ENCODE results near the gene IGFBP1. TPM values are rescaled to one million over a fixed set of nuclear protein-coding genes. Genes with fewer than 3 reads are reported as not detected.

Gene IGFBP1
- total RNA-seq, 2 donors from 2014 or later, result not detected

DNA sequence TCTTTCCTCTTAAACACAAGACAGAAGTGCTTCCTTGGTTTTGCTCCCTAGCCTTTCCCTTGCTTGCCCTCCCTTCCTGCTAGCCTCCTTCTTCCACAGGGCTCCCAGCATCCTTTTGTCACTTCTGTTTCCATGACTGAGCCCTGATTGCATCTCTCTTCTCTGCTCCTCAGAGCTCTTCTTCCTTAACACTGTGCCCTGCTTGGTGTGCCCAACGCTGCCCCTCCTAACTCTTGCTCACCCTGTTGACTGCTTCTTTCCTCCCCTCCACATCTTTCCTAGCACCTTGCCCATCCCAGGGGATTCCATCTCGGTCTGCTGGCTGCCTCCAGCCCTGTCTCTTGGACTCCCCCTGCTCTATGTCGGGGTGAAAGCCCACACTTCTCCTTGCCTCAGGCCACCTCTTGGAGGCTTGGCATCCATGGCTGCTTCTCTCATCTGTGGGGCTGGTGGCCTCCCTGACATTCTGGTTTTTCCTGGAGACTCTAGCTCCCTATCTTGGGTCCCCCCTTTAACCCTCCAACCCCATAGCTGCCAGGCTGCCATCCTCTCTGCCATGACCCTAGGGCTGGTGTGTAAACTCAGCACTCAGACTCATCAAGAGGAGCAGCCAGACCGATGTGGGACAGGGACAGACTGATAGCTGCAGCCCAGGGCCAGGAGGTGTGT is 5.8 kb downstream of the IGFBP1 start:
- ATAC-seq, result no peak
- intact Hi-C loops (cut with DNase I, micrococcal nuclease), result no loop called here
- DNase-seq, result no peak

GRCh38 chr7:45894665-45895062 is 6.4 kb downstream of the IGFBP1 start:
- no peak for ATAC-seq
- intact Hi-C loops (cut with DNase I, micrococcal nuclease), result no loop called here
- DNase-seq, result no peak

- ATAC-seq (no peak), DNase-seq (no peak)
- intact Hi-C loops (cut with DNase I, micrococcal nuclease), result no loop called here
Measured at GRCh38 chr7:45897042-45897690, 8.9 kb downstream of the IGFBP1 start.

GRCh38 chr7:45898222-45898621 is 9.9 kb downstream of the IGFBP1 start:
- DNase-seq, result no peak
- ATAC-seq, result no peak
- intact Hi-C loops (cut with DNase I, micrococcal nuclease), result no loop called here

DNA sequence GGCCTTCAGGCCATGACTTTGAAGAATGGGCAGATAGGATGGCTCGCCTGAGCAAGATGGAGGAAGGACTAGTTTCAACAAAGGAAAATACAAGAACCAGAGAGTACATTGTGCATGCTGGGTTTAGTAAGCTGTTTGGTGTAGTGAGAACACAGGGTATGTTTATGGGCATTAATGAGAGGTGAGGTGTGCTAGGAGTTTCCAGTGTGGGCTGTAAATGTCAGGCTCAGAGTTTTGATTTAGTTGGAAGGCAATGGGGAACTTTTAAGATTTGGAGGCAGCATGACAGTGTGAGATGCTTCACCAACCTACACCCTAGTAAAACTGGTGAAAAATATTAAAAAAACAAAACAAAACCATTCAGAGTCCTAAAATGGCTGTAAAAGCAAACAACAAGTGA is 13.3 kb downstream of the IGFBP1 start:
- ATAC-seq, result no peak
- intact Hi-C loops (cut with DNase I, micrococcal nuclease), result no loop called here
- DNase-seq, result no peak

DNA sequence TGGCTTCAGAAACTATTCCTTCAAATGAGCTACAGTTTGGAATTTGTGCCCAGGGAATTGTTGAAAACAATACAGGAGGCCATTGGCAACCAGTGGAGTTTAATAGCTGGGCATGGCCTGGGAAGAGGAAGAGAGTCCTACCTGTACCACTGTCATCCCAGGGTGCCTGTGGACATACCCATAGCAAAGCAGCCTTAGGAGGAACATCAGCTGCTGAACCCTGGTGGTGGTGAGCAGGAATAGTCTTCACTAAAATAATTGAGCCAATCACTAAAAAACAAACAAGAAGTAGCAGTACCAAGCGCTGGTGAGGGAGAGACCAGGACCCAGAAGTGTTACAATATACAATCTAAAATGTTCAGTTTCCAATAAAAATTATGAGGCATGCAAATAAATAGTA is 14.5 kb downstream of the IGFBP1 start:
- no peak for DNase-seq
- ATAC-seq, result no peak
- intact Hi-C loops (cut with DNase I, micrococcal nuclease), result no loop called here

DNA sequence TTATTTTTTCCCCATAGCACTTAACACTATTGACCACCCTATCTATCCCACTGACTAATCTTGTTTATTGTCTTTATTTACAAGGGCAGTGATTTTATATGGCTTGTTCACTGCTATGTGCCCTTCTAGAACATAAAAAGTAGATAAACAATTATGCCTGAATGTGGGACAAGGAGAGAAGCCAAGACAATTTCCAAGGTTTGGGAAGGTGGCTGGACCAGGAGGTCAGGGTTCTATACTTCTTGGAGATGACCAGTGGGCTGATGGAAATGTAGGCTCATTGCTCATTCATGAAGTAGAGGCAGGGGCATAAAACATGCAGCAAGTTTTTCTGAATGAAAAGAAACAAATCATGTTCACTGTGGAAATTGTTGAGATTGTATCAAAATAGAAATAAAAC is 21.3 kb downstream of the IGFBP1 start:
- intact Hi-C loops (cut with DNase I, micrococcal nuclease), result no loop called here
- DNase-seq (no peak), ATAC-seq (no peak)

DNA sequence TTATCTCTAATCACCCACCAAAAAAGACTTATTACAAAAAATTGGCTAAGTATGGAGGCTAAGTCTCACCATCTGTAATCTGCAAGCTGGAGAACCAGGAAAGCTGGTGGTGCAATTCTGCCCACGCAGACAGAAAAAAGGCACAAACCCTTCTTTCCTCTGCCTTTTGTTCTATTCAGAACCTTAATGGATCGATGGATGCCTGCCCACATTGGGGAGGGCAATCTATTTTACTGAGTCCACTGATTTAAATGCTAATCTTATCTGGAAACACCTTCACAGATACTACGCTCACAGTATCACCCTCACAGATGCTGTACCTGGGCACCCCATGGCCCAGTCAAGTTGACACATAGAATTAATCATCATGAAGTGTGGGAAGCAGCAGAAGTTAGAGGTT is 22.6 kb downstream of the IGFBP1 start:
- no peak for ATAC-seq
- DNase-seq, result no peak
- intact Hi-C loops (cut with DNase I, micrococcal nuclease), result loop anchor here in 1 of 2 donors (10.0 kb wide), 1 partner anchor 1344 kb away; no protein-coding TSS in a partner anchor

DNA sequence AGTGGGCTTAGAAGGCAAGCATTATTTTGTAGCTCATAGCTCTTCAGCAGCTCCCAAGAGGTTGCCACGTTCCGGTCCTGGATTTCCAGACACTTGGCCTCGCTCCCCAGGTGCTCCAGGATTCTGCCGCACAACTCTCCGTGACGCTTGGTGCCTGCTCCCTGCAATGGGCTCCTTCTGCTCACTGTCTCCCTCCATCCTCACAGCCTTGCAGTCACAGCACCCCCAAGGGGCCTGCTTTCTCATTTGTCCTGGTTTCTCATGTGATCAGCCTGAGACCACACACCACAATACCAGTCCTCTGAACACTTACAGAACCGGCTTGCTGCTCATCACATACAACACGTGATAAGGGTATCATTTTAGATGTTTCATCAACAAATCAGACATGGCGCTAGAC is 23.0 kb downstream of the IGFBP1 start:
- no peak for ATAC-seq
- intact Hi-C loops (cut with DNase I, micrococcal nuclease), result loop anchor here in 1 of 2 donors (10.0 kb wide), 1 partner anchor 1343 kb away; no protein-coding TSS in a partner anchor
- no peak for DNase-seq

DNA sequence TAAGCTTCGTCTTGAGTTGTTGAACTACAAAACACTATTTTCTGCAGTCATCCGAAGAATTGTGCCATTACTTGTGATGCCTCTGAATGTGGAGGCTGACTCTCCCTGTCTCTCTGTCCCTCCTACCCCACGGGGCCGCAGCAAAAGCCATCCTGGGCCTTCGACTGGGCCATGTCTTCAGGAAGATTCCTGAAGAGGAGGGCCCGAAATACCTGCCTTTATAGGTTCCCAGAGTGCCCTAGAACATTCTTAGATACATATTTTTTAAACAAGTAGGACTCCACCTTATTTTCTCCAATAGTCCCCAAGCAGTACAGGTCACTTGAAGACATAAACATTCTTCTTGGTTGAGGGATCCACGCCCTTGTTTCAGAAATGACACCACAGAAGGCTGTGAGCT is 24.7 kb downstream of the IGFBP1 start:
- DNase-seq, result no peak
- ATAC-seq, result no peak
- intact Hi-C loops (cut with DNase I, micrococcal nuclease), result loop anchor here in 1 of 2 donors (10.0 kb wide), 1 partner anchor 1342 kb away; no protein-coding TSS in a partner anchor

- intact Hi-C loops (cut with DNase I, micrococcal nuclease), result loop anchor here in 1 of 2 donors (10.0 kb wide), 1 partner anchor 1340 kb away; no protein-coding TSS in a partner anchor
- DNase-seq (no peak), ATAC-seq (no peak)
Measured at GRCh38 chr7:45914911-45915310, 26.6 kb downstream of the IGFBP1 start.

DNA sequence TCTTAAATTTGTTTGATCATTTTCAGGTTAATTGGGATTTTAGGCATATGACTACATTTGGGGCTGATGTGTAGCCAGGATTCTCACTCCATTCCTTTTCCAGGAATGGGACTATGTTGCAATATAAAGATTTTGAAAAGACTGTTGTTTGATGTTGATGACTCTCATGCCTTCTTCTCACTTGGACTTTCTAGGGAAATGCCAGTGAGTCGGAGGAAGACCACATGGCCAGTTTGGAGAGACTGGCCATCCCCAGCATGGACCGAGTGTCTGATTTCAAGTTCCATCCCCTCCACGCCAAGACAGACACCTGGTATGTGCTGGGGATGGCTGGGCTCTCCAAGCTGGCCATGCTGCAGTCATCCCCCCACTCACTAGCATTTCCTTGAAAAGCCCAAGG is 27.3 kb downstream of the IGFBP1 start:
- ATAC-seq, result no peak
- intact Hi-C loops (cut with DNase I, micrococcal nuclease), result loop anchor here in 1 of 2 donors (10.0 kb wide), 1 partner anchor 1339 kb away; no protein-coding TSS in a partner anchor

GRCh38 chr7:45917064-45917463 is 28.8 kb downstream of the IGFBP1 start:
- intact Hi-C loops (cut with DNase I, micrococcal nuclease), result loop anchor here in 1 of 2 donors (10.0 kb wide), 1 partner anchor 1338 kb away; no protein-coding TSS in a partner anchor
- no peak for ATAC-seq
- DNase-seq, result no peak

More for the DNA sequence above, 27.3 kb downstream of the IGFBP1 start:
- DNase-seq, result no peak

- peak; percentile 43 to 84 for DNase-seq
- peak; percentile 65 for ATAC-seq
- intact Hi-C loops (cut with DNase I, micrococcal nuclease), result loop anchor here in 1 of 2 donors (10.0 kb wide), 1 partner anchor 1337 kb away; no protein-coding TSS in a partner anchor
Measured at GRCh38 chr7:45917658-45918057, 29.4 kb downstream of the IGFBP1 start.

DNA sequence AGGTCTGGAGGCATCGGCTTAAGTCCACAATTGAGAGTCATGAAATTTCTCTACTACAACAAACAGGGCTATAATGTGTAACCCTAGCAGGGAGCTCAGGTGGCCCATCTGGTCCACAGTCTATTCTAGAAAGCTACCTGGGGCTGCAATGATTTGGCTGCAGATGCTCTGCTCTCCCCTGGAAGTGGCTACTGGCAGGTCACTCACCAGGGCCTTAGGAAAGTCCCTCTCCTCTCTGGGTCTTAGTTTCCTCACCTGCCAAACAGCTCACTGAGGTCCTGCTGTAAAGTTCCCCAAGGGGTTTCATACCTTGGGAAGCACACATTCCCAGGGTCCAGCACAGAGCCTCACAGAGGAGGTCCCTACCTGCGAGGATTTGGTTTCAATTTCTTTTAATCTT is 30.3 kb downstream of the IGFBP1 start:
- intact Hi-C loops (cut with DNase I, micrococcal nuclease), result loop anchor here in 1 of 2 donors (10.0 kb wide), 1 partner anchor 1336 kb away; no protein-coding TSS in a partner anchor

GRCh38 chr7:45919231-45919784 is 31.0 kb downstream of the IGFBP1 start:
- no peak for DNase-seq
- intact Hi-C loops (cut with DNase I, micrococcal nuclease), result loop anchor here in 1 of 2 donors (10.0 kb wide), 1 partner anchor 1335 kb away; no protein-coding TSS in a partner anchor

More for the DNA sequence above, 30.3 kb downstream of the IGFBP1 start:
- DNase-seq, result no peak
- ATAC-seq, result no peak

DNA sequence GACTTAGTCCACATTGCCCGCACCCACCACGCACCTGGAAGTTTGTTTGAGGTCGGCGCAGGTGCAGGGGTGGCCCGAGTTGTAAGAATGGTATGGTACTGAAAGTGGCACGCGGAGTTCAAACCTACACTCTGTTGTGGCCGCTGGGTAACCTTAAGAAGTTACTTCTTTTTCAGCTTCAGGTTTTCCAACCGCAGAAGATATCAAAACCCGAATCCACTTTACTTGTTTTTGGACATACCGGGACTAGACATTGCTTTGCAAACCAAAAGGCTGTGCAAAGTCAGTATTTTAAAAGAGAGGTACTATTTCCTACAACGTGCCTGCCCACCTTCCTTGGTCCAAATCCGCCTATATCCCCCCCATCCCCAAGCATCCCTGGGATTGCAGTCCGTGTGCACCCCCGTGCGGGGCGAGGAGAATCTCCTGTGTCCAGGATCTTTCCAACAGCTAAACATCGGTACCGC is 31.7 kb downstream of the IGFBP1 start:
- intact Hi-C loops (cut with DNase I, micrococcal nuclease), result loop anchor here (5.0 to 10.0 kb wide), 5 partner anchors 425 to 1335 kb away; no protein-coding TSS in a partner anchor
- ATAC-seq, result no peak

More at GRCh38 chr7:45919231-45919784, 31.0 kb downstream of the IGFBP1 start:
- ATAC-seq, result no peak

DNA sequence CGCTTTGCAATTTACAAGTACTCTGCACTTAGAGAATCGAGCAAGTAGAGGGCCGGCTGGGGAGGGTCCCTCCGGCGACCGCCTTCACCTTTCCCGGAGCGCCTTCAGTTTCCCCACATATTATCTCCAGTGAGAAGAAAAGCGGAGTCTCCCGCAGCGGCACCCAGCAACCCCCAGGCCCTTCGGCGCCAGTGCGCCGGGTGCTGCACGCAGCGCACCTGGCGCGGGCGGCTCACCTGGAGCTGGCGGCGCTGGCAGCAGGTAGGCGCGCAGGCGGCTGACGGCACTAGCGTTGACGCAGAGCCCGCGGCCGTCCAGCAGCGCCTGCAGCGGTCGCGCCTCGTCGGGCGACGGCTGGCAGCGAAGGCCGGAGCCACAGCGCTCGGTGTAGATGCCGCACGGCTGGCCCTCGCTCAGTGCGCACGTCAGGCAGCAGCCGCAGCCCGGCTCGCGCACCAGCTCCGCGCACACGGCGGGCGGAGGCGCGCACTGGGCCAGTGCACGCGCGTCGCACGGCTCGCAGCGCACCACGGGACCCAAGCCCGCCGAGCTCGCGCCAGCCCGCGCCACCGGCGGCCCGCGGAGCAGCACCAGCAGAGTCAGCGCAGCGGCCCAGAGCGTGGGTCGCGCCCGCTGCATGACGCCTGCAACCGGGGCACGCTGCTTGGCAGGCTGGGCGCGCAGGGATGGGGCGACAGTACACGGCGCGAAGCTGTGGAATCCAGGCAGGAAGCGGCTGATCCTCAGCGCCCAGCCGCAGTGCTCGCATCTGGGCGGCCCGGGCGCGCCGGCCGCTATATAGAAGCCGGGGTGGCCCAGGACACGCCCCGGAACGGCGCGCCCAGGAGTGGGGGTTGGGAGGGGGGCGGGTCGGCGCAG is 32.5 kb downstream of the IGFBP1 start, which contains the start of gene IGFBP3:
Gene IGFBP3, minus strand, starts transcription at position 771 of the 879 bp plus-strand sequence. Its CDS starts 132 bp downstream, at position 639.
- intact Hi-C loops (cut with DNase I, micrococcal nuclease), result loop anchor here (5.0 to 10.0 kb wide), 4 partner anchors 424 to 1262 kb away; no protein-coding TSS in a partner anchor
- ATAC-seq (peak; percentile 83), DNase-seq (peak in 1 of 2 donors; percentile 35)

More for the DNA sequence above, 31.7 kb downstream of the IGFBP1 start:
- DNase-seq, result no peak

All from left colon (tissue), 2 donors.